ENCODE data around the gene PFKL.

- TF ChIP-seq YY1 (IDR thresholded peaks at IDR 0.05; ENCODE audit: low read depth) = no peak
- TF ChIP-seq MAX (IDR thresholded peaks at IDR 0.05) = no peak
- no peak for TF ChIP-seq EP300 (IDR thresholded peaks at IDR 0.05; ENCODE audit: borderline replicate concordance)
- TF ChIP-seq CREB1 (IDR thresholded peaks at IDR 0.05; ENCODE audit: low read depth) = no peak
- no peak for TF ChIP-seq REST (IDR thresholded peaks at IDR 0.05; ENCODE audit: low read depth)
- TF ChIP-seq RAD21 (IDR thresholded peaks at IDR 0.05; ENCODE audit: low read depth) = no peak
- no peak for TF ChIP-seq CEBPB (IDR thresholded peaks at IDR 0.05)
- no peak for TF ChIP-seq EGR1 (IDR thresholded peaks at IDR 0.05)
Observed at GRCh38 chr21:44298301-44298700, 1.6 kb upstream of the PFKL start.
